ENCODE data around the gene SSR1. TPM values are rescaled to one million over a fixed set of nuclear protein-coding genes. Genes with fewer than 3 reads are reported as not detected.

The SSR1 gene
- total RNA-seq, 1 donor from 2014 or later = 289 TPM

GRCh38 chr6:7314414-7314813, 1.4 kb upstream of the SSR1 start:
- H3K27ac Mint-ChIP-seq (ENCODE audit: unreplicated experiment) = no peak overlapping the region
- no peak for FAIRE-seq
- TF ChIP-seq, protein P1, sequence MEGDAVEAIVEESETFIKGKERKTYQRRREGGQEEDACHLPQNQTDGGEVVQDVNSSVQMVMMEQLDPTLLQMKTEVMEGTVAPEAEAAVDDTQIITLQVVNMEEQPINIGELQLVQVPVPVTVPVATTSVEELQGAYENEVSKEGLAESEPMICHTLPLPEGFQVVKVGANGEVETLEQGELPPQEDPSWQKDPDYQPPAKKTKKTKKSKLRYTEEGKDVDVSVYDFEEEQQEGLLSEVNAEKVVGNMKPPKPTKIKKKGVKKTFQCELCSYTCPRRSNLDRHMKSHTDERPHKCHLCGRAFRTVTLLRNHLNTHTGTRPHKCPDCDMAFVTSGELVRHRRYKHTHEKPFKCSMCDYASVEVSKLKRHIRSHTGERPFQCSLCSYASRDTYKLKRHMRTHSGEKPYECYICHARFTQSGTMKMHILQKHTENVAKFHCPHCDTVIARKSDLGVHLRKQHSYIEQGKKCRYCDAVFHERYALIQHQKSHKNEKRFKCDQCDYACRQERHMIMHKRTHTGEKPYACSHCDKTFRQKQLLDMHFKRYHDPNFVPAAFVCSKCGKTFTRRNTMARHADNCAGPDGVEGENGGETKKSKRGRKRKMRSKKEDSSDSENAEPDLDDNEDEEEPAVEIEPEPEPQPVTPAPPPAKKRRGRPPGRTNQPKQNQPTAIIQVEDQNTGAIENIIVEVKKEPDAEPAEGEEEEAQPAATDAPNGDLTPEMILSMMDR (IDR thresholded peaks at IDR 0.05; ENCODE audit: insufficient read depth, low read depth, low read length) = no peak
- no peak for TF ChIP-seq EZH2 (IDR thresholded peaks at IDR 0.05; ENCODE audit: insufficient read depth, low read length)

GRCh38 chr6:7313505-7314165, 636 bp upstream of the SSR1 start:
- Histone ChIP-seq H3K9me3 (ENCODE audit: insufficient read depth, low read depth, low read length) (no peaks in the 10 kb centered on the region), H3K4me2 (ENCODE audit: low read length) (peak overlapping the region; percentile 84), H3K9ac (ENCODE audit: low read length) (peak overlapping the region; percentile 95), H3K79me2 (ENCODE audit: insufficient read depth, low read length) (peaks cover 44% of the 10 kb centered on the region), H3K4me1 (ENCODE audit: insufficient read depth, low read length) (peaks cover 4% of the 10 kb centered on the region), H3K36me3 (ENCODE audit: insufficient read depth, low read length) (peaks cover 10% of the 10 kb centered on the region), H2AFZ (ENCODE audit: low read depth, low read length) (peak overlapping the region; percentile 86), H3K27me3 (ENCODE audit: insufficient read depth, low read length) (no peaks in the 10 kb centered on the region), H4K20me1 (ENCODE audit: insufficient read depth, low read length) (peaks cover 25% of the 10 kb centered on the region), H3K4me3 (ENCODE audit: insufficient read depth, low read depth, low read length) (peak overlapping the region; percentile 87), H3K27ac (ENCODE audit: low read depth, low read length) (peak overlapping the region; percentile 82)
- Mint-ChIP-seq H3K27me3 (ENCODE audit: low read depth, unreplicated experiment) (no peaks in the 10 kb centered on the region), H3K9me3 (ENCODE audit: unreplicated experiment) (no peaks in the 10 kb centered on the region), H3K4me1 (ENCODE audit: low read depth, unreplicated experiment) (peaks cover 3% of the 10 kb centered on the region), H3K4me3 (ENCODE audit: unreplicated experiment) (peak overlapping the region; percentile 97), H3K27ac (ENCODE audit: unreplicated experiment) (peak overlapping the region; percentile 95), H3K36me3 (ENCODE audit: low read depth, unreplicated experiment) (peaks cover 5% of the 10 kb centered on the region)
- FAIRE-seq (no peak), DNase-seq (ENCODE audit: low read depth) (no peak)
- no peak for TF ChIP-seq EZH2 (IDR thresholded peaks at IDR 0.05; ENCODE audit: insufficient read depth, low read length)
- TF ChIP-seq, protein P1 (IDR thresholded peaks at IDR 0.05; ENCODE audit: insufficient read depth, low read depth, low read length) = no peak

More at GRCh38 chr6:7314414-7314813, 1.4 kb upstream of the SSR1 start:
- Histone ChIP-seq H3K9me3 (ENCODE audit: insufficient read depth, low read depth, low read length) (no peaks in the 10 kb centered on the region), H3K27ac (ENCODE audit: low read depth, low read length) (no peak overlapping the region), H3K9ac (ENCODE audit: low read length) (no peak overlapping the region), H2AFZ (ENCODE audit: low read depth, low read length) (no peak overlapping the region), H3K4me1 (ENCODE audit: insufficient read depth, low read length) (peaks cover 4% of the 10 kb centered on the region), H3K79me2 (ENCODE audit: insufficient read depth, low read length) (peaks cover 36% of the 10 kb centered on the region), H3K4me2 (ENCODE audit: low read length) (no peak overlapping the region), H3K27me3 (ENCODE audit: insufficient read depth, low read length) (no peaks in the 10 kb centered on the region), H3K4me3 (ENCODE audit: insufficient read depth, low read depth, low read length) (no peak overlapping the region), H3K36me3 (ENCODE audit: insufficient read depth, low read length) (peaks cover 4% of the 10 kb centered on the region), H4K20me1 (ENCODE audit: insufficient read depth, low read length) (peaks cover 19% of the 10 kb centered on the region)
- Mint-ChIP-seq H3K4me3 (ENCODE audit: unreplicated experiment) (no peak overlapping the region), H3K36me3 (ENCODE audit: low read depth, unreplicated experiment) (peaks cover 2% of the 10 kb centered on the region), H3K9me3 (ENCODE audit: unreplicated experiment) (no peaks in the 10 kb centered on the region), H3K4me1 (ENCODE audit: low read depth, unreplicated experiment) (peaks cover 2% of the 10 kb centered on the region), H3K27me3 (ENCODE audit: low read depth, unreplicated experiment) (no peaks in the 10 kb centered on the region)
- no peak for DNase-seq (ENCODE audit: low read depth)

Measured in astrocyte (in vitro differentiated cells and primary cell).